ENCODE measurements around the gene UGT1A10. TPM values are rescaled to one million over a fixed set of nuclear protein-coding genes. Genes with fewer than 3 reads are reported as not detected.

The UGT1A10 gene
- total RNA-seq, 2 donors from 2014 or later, result 0.41 TPM; not detected in 1

GRCh38 chr2:233686928-233687327, 50.7 kb downstream of the UGT1A10 start:
- no peak for DNase-seq (ENCODE audit: low spot score)

GRCh38 chr2:233688341-233688740, 52.1 kb downstream of the UGT1A10 start:
- ATAC-seq (ENCODE audit: insufficient number of reproducible peaks, low FRiP score, low read depth) (no peak), DNase-seq (ENCODE audit: low spot score) (no peak)
- Histone ChIP-seq H3K36me3 (no peaks in the 10 kb centered on the region), H3K27me3 (replicated peaks; ENCODE audit: insufficient read depth) (no peaks in the 10 kb centered on the region), H3K27ac (no peak overlapping the region), H3K4me1 (ENCODE audit: control insufficient read depth in 1 of 2, low read depth in 2 of 2) (no peaks in the 10 kb centered on the region), H3K9me3 (no peaks in the 10 kb centered on the region), H3K4me3 (no peak overlapping the region)
- TF ChIP-seq CTCF (IDR thresholded peaks at IDR 0.05), result no peak

More at GRCh38 chr2:233686928-233687327, 50.7 kb downstream of the UGT1A10 start:
- ATAC-seq (ENCODE audit: insufficient number of reproducible peaks, low FRiP score, low read depth), result no peak
- H3K9me3 ChIP-seq, result no peaks in the 10 kb centered on the region
- no peak for TF ChIP-seq CTCF (IDR thresholded peaks at IDR 0.05)
- no peaks in the 10 kb centered on the region for H3K4me1 ChIP-seq (ENCODE audit: control insufficient read depth in 1 of 2, low read depth in 2 of 2)
- H3K27ac ChIP-seq, result no peak overlapping the region
- H3K27me3 ChIP-seq (replicated peaks; ENCODE audit: insufficient read depth), result no peaks in the 10 kb centered on the region
- H3K36me3 ChIP-seq, result no peaks in the 10 kb centered on the region
- H3K4me3 ChIP-seq, result no peak overlapping the region

- Histone ChIP-seq H3K9me3 (no peaks in the 10 kb centered on the region), H3K4me1 (ENCODE audit: control insufficient read depth in 1 of 2, low read depth in 2 of 2) (no peaks in the 10 kb centered on the region), H3K36me3 (no peaks in the 10 kb centered on the region), H3K27ac (no peak overlapping the region), H3K4me3 (no peak overlapping the region), H3K27me3 (replicated peaks; ENCODE audit: insufficient read depth) (no peaks in the 10 kb centered on the region)
- no peak for DNase-seq (ENCODE audit: low spot score)
- TF ChIP-seq CTCF (IDR thresholded peaks at IDR 0.05), result no peak
- no peak for ATAC-seq (ENCODE audit: insufficient number of reproducible peaks, low FRiP score, low read depth)
These were observed 52.8 kb downstream of the UGT1A10 start for GRCh38 chr2:233689031-233689430.

GRCh38 chr2:233689501-233689900, 53.3 kb downstream of the UGT1A10 start:
- ATAC-seq (ENCODE audit: insufficient number of reproducible peaks, low FRiP score, low read depth) (no peak), DNase-seq (ENCODE audit: low spot score) (no peak)
- Histone ChIP-seq H3K4me3 (no peak overlapping the region), H3K9me3 (no peaks in the 10 kb centered on the region), H3K4me1 (ENCODE audit: control insufficient read depth in 1 of 2, low read depth in 2 of 2) (no peaks in the 10 kb centered on the region), H3K27ac (no peak overlapping the region), H3K27me3 (replicated peaks; ENCODE audit: insufficient read depth) (no peaks in the 10 kb centered on the region), H3K36me3 (no peaks in the 10 kb centered on the region)
- TF ChIP-seq CTCF (IDR thresholded peaks at IDR 0.05), result no peak

GRCh38 chr2:233690444-233690843, 54.2 kb downstream of the UGT1A10 start:
- H3K27me3 ChIP-seq (replicated peaks; ENCODE audit: insufficient read depth), result no peaks in the 10 kb centered on the region
- DNase-seq (ENCODE audit: low spot score) (no peak), ATAC-seq (ENCODE audit: insufficient number of reproducible peaks, low FRiP score, low read depth) (no peak)
- no peak overlapping the region for H3K27ac ChIP-seq
- H3K4me1 ChIP-seq (ENCODE audit: control insufficient read depth in 1 of 2, low read depth in 2 of 2), result no peaks in the 10 kb centered on the region
- H3K36me3 ChIP-seq, result no peaks in the 10 kb centered on the region
- H3K9me3 ChIP-seq, result no peaks in the 10 kb centered on the region
- no peak for TF ChIP-seq CTCF (IDR thresholded peaks at IDR 0.05)
- H3K4me3 ChIP-seq, result no peak overlapping the region
